ENCODE measurements around the gene VWA3A. TPM values are rescaled to one million over a fixed set of nuclear protein-coding genes. Genes with fewer than 3 reads are reported as not detected.
"Not testable (repeated sequence)": the region's sequence is repeated elsewhere in the genome, so short reads cannot be mapped to it uniquely, and the experiment has no call there.

Gene VWA3A
- total and polyA plus RNA-seq, 2 donors (not counting 3 experiments of a cell fraction or from before 2014, with no cell fraction given): 0.12 to 0.84 TPM

DNA sequence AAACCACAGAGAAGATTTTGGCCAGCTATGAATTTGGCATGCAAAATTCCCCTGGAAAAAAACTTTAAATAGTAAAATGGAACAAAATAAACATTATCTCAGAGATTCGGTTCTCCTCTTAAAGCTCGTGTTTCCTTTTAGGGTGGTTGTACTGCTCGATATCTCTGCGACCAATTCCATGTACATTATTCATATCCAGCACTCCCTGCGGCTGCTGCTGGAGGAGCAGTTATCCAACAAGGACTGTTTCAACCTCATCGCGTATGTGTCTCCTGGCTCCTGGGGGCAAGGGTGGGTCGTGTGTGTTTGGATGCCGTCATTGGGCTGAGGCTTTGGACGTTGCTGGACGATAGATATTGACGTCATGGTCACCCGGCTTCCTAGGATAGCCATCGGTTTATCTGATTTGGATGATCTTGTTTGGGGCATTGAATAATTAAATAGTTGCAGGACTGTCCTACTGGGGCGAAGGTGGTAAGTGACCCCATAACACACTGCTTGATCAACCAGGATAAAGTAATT is 33.8 kb downstream of the VWA3A start:
- no peak for TF ChIP-seq EZH2 (IDR thresholded peaks at IDR 0.05; ENCODE audit: borderline replicate concordance, low read depth, low read length, severe bottlenecking)
- TF ChIP-seq, protein P1, sequence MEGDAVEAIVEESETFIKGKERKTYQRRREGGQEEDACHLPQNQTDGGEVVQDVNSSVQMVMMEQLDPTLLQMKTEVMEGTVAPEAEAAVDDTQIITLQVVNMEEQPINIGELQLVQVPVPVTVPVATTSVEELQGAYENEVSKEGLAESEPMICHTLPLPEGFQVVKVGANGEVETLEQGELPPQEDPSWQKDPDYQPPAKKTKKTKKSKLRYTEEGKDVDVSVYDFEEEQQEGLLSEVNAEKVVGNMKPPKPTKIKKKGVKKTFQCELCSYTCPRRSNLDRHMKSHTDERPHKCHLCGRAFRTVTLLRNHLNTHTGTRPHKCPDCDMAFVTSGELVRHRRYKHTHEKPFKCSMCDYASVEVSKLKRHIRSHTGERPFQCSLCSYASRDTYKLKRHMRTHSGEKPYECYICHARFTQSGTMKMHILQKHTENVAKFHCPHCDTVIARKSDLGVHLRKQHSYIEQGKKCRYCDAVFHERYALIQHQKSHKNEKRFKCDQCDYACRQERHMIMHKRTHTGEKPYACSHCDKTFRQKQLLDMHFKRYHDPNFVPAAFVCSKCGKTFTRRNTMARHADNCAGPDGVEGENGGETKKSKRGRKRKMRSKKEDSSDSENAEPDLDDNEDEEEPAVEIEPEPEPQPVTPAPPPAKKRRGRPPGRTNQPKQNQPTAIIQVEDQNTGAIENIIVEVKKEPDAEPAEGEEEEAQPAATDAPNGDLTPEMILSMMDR (IDR thresholded peaks at IDR 0.05; ENCODE audit: extremely low read depth in 1 of 2, insufficient read depth in 1 of 2, low read depth in 1 of 2, low read length in 2 of 2): no peak
- no peak for TF ChIP-seq FOS (IDR thresholded peaks at IDR 0.05; ENCODE audit: borderline replicate concordance, insufficient read depth, low read length)
- TF ChIP-seq, protein P2, sequence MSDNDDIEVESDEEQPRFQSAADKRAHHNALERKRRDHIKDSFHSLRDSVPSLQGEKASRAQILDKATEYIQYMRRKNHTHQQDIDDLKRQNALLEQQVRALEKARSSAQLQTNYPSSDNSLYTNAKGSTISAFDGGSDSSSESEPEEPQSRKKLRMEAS (IDR thresholded peaks at IDR 0.05; ENCODE audit: insufficient read depth, insufficient read length): no peak
- no peak for TF ChIP-seq MYC (IDR thresholded peaks at IDR 0.05; ENCODE audit: low read depth, low read length)
- no peak for TF ChIP-seq POLR2A (IDR thresholded peaks at IDR 0.05; ENCODE audit: low read depth, low read length)
- TF ChIP-seq POLR2AphosphoS5 (IDR thresholded peaks at IDR 0.05; ENCODE audit: insufficient read depth, low read depth, low read length): no peak
- TF ChIP-seq JUN (IDR thresholded peaks at IDR 0.05; ENCODE audit: borderline replicate concordance, insufficient read depth, insufficient read length, low read depth): no peak
- dilution Hi-C loops (cut with MboI; ENCODE audit: extremely low pct_ligation_motif_present, low sequenced_read_pairs): no loop called here
- H3K9me1 ChIP-seq (replicated peaks; ENCODE audit: control insufficient read depth, extremely low read depth, insufficient read depth, low read length): no peaks in the 10 kb centered on the region
- no peak overlapping the region for H3K27ac ChIP-seq (ENCODE audit: insufficient read depth, low read depth, low read length)
- no peaks in the 10 kb centered on the region for H4K20me1 ChIP-seq (replicated peaks; ENCODE audit: control insufficient read depth, extremely low read depth, insufficient read depth, low read length)
- intact Hi-C loops (cut with micrococcal nuclease): no loop called here
- BruUV-seq (replicated peaks): no TSS peak
- H3K27me3 ChIP-seq (ENCODE audit: control insufficient read depth in 2 of 2, insufficient read depth in 2 of 2, low read length in 2 of 2): peaks cover 0 to 3% of the 10 kb centered on the region in 2 experiments
- H3K9me3 ChIP-seq (replicated peaks; ENCODE audit: control insufficient read depth, insufficient read depth, low read length): no peaks in the 10 kb centered on the region
- FAIRE-seq: no peak
- no peak overlapping the region for H3K4me2 ChIP-seq (ENCODE audit: insufficient read depth, low read length)
- no peaks in the 10 kb centered on the region for H3K36me3 ChIP-seq (ENCODE audit: control insufficient read depth in 2 of 2, extremely low read depth in 1 of 2, insufficient read depth in 2 of 2, low read length in 2 of 2)
- ChIA-PET POLR2A (no interaction called here), CTCF (interaction anchor here (1.1 to 1.3 kb wide), 2 partner anchors 15 to 27 kb away, joined by 3 read pairs; no protein-coding TSS in a partner anchor)
- DNase-seq (ENCODE audit: low read depth, low spot score): no peak
- no peak overlapping the region for H3K9ac ChIP-seq (replicated peaks; ENCODE audit: extremely low read depth, insufficient read depth, low read length)
- no peak overlapping the region for H3K4me3 ChIP-seq (replicated peaks in 1 of 3; ENCODE audit: insufficient read depth in 1 of 3, low read depth in 1 of 3, low read length in 3 of 3)
- H3K79me2 ChIP-seq (ENCODE audit: control insufficient read depth, insufficient read depth, low read length): no peaks in the 10 kb centered on the region
- no peak overlapping the region for H2AFZ ChIP-seq (ENCODE audit: low read depth, low read length)
- no peaks in the 10 kb centered on the region for H3K4me1 ChIP-seq (ENCODE audit: control insufficient read depth, extremely low read depth, insufficient read depth, low read length)

- H2AFZ ChIP-seq (ENCODE audit: low read depth, low read length); H3K79me2 ChIP-seq (ENCODE audit: control insufficient read depth, insufficient read depth, low read length); FAIRE-seq; DNase-seq (ENCODE audit: low read depth, low spot score); H3K4me2 ChIP-seq (ENCODE audit: insufficient read depth, low read length); H3K27me3 ChIP-seq (ENCODE audit: control insufficient read depth in 2 of 2, insufficient read depth in 2 of 2, low read length in 2 of 2); H3K36me3 ChIP-seq (ENCODE audit: control insufficient read depth in 2 of 2, extremely low read depth in 1 of 2, insufficient read depth in 2 of 2, low read length in 2 of 2); dilution Hi-C loops (cut with MboI; ENCODE audit: extremely low pct_ligation_motif_present, low sequenced_read_pairs); H3K4me3 ChIP-seq (replicated peaks in 1 of 3; ENCODE audit: insufficient read depth in 1 of 3, low read depth in 1 of 3, low read length in 3 of 3); H4K20me1 ChIP-seq (replicated peaks; ENCODE audit: control insufficient read depth, extremely low read depth, insufficient read depth, low read length); H3K9me3 ChIP-seq (replicated peaks; ENCODE audit: control insufficient read depth, insufficient read depth, low read length); BruUV-seq (replicated peaks); H3K4me1 ChIP-seq (ENCODE audit: control insufficient read depth, extremely low read depth, insufficient read depth, low read length); intact Hi-C loops (cut with micrococcal nuclease); H3K27ac ChIP-seq (ENCODE audit: insufficient read depth, low read depth, low read length); H3K9ac ChIP-seq (replicated peaks; ENCODE audit: extremely low read depth, insufficient read depth, low read length); H3K9me1 ChIP-seq (replicated peaks; ENCODE audit: control insufficient read depth, extremely low read depth, insufficient read depth, low read length); POLR2A ChIA-PET: not testable (repeated sequence)
- CTCF ChIA-PET: interaction anchor here (1.4 kb wide), 1 partner anchor 13 kb away, joined by 3 read pairs; no protein-coding TSS in a partner anchor
Measured at GRCh38 chr16:22128537-22128936, 36.2 kb downstream of the VWA3A start.

Data from endothelial cell of umbilical vein (primary cell).